Activated naive CD4-positive, alpha-beta T cell treated with Interleukin-2 at 50 U/mL for 16 hours (primary cell): ENCODE results near the gene SNED1.

Source experiments
- DNase-seq: peaks from one replicate; pipeline ENCODE4 v3.0.0-alpha.2; 2020

The SNED1 gene

GRCh38 chr2:241068942-241069810, 70.8 kb downstream of the SNED1 start:
- DNase-seq, result no peak

GRCh38 chr2:241069821-241070281, 71.4 kb downstream of the SNED1 start:
- no peak for DNase-seq

GRCh38 chr2:241070361-241070760, 71.9 kb downstream of the SNED1 start:
- DNase-seq, result no peak

GRCh38 chr2:241070811-241071676, 72.6 kb downstream of the SNED1 start:
- no peak for DNase-seq

- no peak for DNase-seq
These were observed 73.3 kb downstream of the SNED1 start for GRCh38 chr2:241071677-241072111.

GRCh38 chr2:241072151-241072550, 73.7 kb downstream of the SNED1 start:
- no peak for DNase-seq

- no peak for DNase-seq
These were observed 74.2 kb downstream of the SNED1 start for GRCh38 chr2:241072553-241073165.

- DNase-seq, result no peak
These were observed 75.0 kb downstream of the SNED1 start for GRCh38 chr2:241073166-241074064.

- no peak for DNase-seq
These were observed 75.8 kb downstream of the SNED1 start for GRCh38 chr2:241074065-241074818.

- DNase-seq, result no peak
These were observed 76.6 kb downstream of the SNED1 start for GRCh38 chr2:241074901-241075540.

GRCh38 chr2:241080405-241081189, 82.2 kb downstream of the SNED1 start:
- no peak for DNase-seq

- no peak for DNase-seq
These were observed 82.8 kb downstream of the SNED1 start for GRCh38 chr2:241081190-241081642.

- DNase-seq, result no peak
These were observed 83.4 kb downstream of the SNED1 start for GRCh38 chr2:241081643-241082340.

GRCh38 chr2:241082341-241083090, 84.1 kb downstream of the SNED1 start:
- no peak for DNase-seq

GRCh38 chr2:241083091-241083415, 84.6 kb downstream of the SNED1 start:
- DNase-seq, result no peak

GRCh38 chr2:241084856-241085444, 86.5 kb downstream of the SNED1 start:
- no peak for DNase-seq

GRCh38 chr2:241087420-241088268, 89.2 kb downstream of the SNED1 start:
- no peak for DNase-seq
